PC-9 (cell line): ENCODE data around the gene TTC23. TPM values are rescaled to one million over a fixed set of nuclear protein-coding genes. Genes with fewer than 3 reads are reported as not detected.

Experiments
- BruUV-seq: library from RNA; stranded (reverse); fragments of 400-500 nt; replicated peaks from 2 replicates; lab custom pipeline; 2021; lab: Mats Ljungman, UMichigan
- CTCF ChIA-PET: fragments of 300-600 bp; sonication (Branson Sonifier 250); formaldehyde crosslinking; loops from one replicate; lab custom pipeline; 2022; ENCODE audit warnings: antibody characterized with exemption; lab: Charles Lee
- POLR2A ChIA-PET: fragments of 300-600 bp; sonication (Branson Sonifier 250); formaldehyde crosslinking; loops from one replicate; lab custom pipeline; 2022; ENCODE audit warnings: antibody characterized with exemption; ENCODE audit not compliant: unreplicated experiment; lab: Charles Lee
- DNase-seq, 2 experiments: peaks; one replicate each; pipeline versions ENCODE4 v3.0.0 to v3.0.0-alpha.2; 2015 to 2022; ENCODE audit warnings: mixed read lengths in 1 of 2
- H2AFZ ChIP-seq: fragments of 200-600 bp; sonication (generic); 2 replicates; pipeline ENCODE4 v1.8.1; 2017; ENCODE audit warnings: antibody characterized with exemption
- H3F3A ChIP-seq: fragments of 200-600 bp; sonication (generic); 2 replicates; pipeline ENCODE4 v1.8.1; 2017; ENCODE audit warnings: antibody characterized with exemption, mild to moderate bottlenecking, low read depth; ENCODE audit not compliant: insufficient read depth
- H3K27ac ChIP-seq: fragments of 200-600 bp; sonication (generic); 2 replicates; pipeline ENCODE4 v1.6.1; 2016; ENCODE audit warnings: mixed run types
- H3K27me3 ChIP-seq: fragments of 200-600 bp; sonication (generic); 2 replicates; pipeline ENCODE4 v1.6.1; 2016; ENCODE audit warnings: low read depth, mixed run types; ENCODE audit not compliant: insufficient read depth
- H3K36me3 ChIP-seq: fragments of 200-600 bp; sonication (generic); 2 replicates; pipeline ENCODE4 v1.6.1; 2016; ENCODE audit warnings: low read depth, mixed run types
- H3K4me1 ChIP-seq: fragments of 200-600 bp; sonication (generic); replicated peaks from 2 replicates; pipeline ENCODE4 v1.6.1; 2016; ENCODE audit warnings: mixed run types; ENCODE audit not compliant: insufficient read depth
- H3K4me2 ChIP-seq: fragments of 200-600 bp; sonication (generic); 2 replicates; pipeline ENCODE4 v1.6.1; 2017; ENCODE audit warnings: mixed run types
- H3K4me3 ChIP-seq: fragments of 200-600 bp; sonication (generic); 2 replicates; pipeline ENCODE4 v1.6.1; 2016; ENCODE audit warnings: mixed run types
- H3K79me2 ChIP-seq: fragments of 200-600 bp; sonication (generic); 2 replicates; pipeline ENCODE4 v1.6.1; 2017; ENCODE audit warnings: low read depth, mixed run types
- H3K9me2 ChIP-seq: fragments of 200-600 bp; sonication (generic); 2 replicates; pipeline ENCODE4 v1.8.1; 2017; ENCODE audit warnings: mild to moderate bottlenecking; ENCODE audit not compliant: insufficient read depth
- H3K9me3 ChIP-seq: fragments of 200-600 bp; sonication (generic); 2 replicates; pipeline ENCODE4 v1.8.1; 2016; ENCODE audit warnings: low read depth; ENCODE audit not compliant: insufficient read depth
- H4K20me1 ChIP-seq: fragments of 200-600 bp; sonication (generic); 2 replicates; pipeline ENCODE4 v1.8.1; 2017; ENCODE audit not compliant: insufficient read depth
- EZH2 ChIP-seq: fragments of 200-600 bp; sonication (generic); IDR thresholded peaks from 2 replicates; pipeline ENCODE4 v1.8.0; 2017; ENCODE audit warnings: antibody characterized with exemption, low read depth
- intact Hi-C: fragments of 100-400 bp; cut with micrococcal nuclease; formaldehyde crosslinking; loops from one replicate; pipeline ENCODE4 v1.10.0; 2022; ENCODE audit not compliant: unreplicated experiment
- total RNA-seq: library from RNA; stranded (reverse); gene quantifications from 2 replicates; pipeline ENCODE4 v1.2.3, GENCODE V29; 2021
- TF ChIP-seq, protein P1 (sequence below): fragments of 200-600 bp; sonication (generic); conservative IDR thresholded peaks from 2 replicates; pipeline ENCODE4 v1.6.1; 2017; ENCODE audit warnings: mixed run types, antibody characterized with exemption, mild to moderate bottlenecking, moderate library complexity

TTC23 gene
- total RNA-seq, 1 experiment from 2014 or later: 18.4 TPM

DNA sequence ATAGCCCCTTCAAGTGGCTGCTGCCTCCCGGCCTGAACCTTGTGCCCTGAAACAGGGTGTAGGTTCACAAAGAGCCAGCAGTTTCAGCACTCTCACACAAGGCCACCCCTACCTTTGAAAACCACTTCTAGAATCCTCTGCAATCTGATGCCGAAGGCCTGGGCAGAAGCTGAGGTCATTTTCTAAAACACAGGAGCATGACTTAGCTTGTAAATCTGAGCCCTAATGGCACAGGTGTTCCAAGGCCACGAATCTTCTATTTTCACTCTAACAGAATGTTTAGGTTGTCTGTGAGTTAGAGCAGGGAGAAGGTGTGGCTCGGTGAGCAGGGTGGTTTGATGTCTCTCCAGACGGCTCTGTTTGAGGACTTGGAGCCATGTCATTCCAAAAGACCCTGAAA, 82.2 kb downstream of the TTC23 start:
- Histone ChIP-seq H3K9me2 (no peaks in the 10 kb centered on the region), H3K9me3 (no peaks in the 10 kb centered on the region), H3K27ac (no peak overlapping the region), H4K20me1 (no peaks in the 10 kb centered on the region), H3K36me3 (no peaks in the 10 kb centered on the region), H3F3A (no peaks in the 10 kb centered on the region), H3K79me2 (no peaks in the 10 kb centered on the region), H2AFZ (no peak overlapping the region), H3K4me1 (no peaks in the 10 kb centered on the region), H3K4me3 (no peak overlapping the region), H3K27me3 (no peaks in the 10 kb centered on the region), H3K4me2 (no peak overlapping the region)
- no TSS peak for BruUV-seq
- no peak for DNase-seq
- ChIA-PET POLR2A (no interaction called here), CTCF (no interaction called here)
- no peak for TF ChIP-seq EZH2
- TF ChIP-seq, protein P1, sequence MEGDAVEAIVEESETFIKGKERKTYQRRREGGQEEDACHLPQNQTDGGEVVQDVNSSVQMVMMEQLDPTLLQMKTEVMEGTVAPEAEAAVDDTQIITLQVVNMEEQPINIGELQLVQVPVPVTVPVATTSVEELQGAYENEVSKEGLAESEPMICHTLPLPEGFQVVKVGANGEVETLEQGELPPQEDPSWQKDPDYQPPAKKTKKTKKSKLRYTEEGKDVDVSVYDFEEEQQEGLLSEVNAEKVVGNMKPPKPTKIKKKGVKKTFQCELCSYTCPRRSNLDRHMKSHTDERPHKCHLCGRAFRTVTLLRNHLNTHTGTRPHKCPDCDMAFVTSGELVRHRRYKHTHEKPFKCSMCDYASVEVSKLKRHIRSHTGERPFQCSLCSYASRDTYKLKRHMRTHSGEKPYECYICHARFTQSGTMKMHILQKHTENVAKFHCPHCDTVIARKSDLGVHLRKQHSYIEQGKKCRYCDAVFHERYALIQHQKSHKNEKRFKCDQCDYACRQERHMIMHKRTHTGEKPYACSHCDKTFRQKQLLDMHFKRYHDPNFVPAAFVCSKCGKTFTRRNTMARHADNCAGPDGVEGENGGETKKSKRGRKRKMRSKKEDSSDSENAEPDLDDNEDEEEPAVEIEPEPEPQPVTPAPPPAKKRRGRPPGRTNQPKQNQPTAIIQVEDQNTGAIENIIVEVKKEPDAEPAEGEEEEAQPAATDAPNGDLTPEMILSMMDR: no peak
- intact Hi-C loops: no loop called here

DNA sequence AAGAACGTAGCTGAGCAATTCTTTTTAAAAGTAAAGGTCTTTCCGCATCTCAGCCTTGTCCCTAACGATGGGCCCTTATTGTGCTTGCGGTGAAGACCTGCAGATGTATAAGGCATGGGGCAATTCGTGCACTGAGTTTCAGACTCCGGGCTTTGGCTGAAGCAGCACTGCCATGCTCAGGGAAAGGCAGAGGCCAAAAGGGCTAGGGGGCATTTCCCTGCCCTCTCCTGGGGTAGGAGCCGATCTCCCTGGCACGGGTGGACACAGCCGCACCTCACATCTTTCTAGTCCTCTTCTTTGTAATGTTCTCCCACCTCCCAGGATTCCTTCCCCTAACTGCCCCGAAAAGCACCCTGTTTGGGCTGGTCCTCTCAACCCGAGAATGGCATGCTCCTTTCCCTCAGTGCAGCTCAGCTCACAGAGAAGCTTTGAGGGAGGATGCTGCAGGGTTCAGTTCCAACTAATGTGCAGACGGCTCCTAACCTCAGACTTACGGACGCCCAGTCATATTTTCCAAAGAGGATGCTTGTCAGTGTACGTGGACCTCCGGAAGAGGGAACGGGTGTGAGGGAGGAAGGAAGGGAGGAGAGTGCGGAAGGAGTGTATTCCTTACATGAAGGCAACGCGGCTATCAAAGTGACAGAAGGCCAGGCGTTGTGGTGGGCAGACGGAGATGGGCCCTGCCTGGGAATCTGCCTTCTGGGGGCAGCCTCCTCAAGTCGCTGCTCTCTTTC, 83.3 kb downstream of the TTC23 start:
- Histone ChIP-seq H3K4me3 (no peak overlapping the region), H3K27ac (no peak overlapping the region), H2AFZ (no peak overlapping the region), H3K36me3 (0 out of 2 replicates have a peak, but pooled peaks cover 4% of the 10 kb centered on the region), H3K9me2 (no peaks in the 10 kb centered on the region), H3K9me3 (no peaks in the 10 kb centered on the region), H4K20me1 (no peaks in the 10 kb centered on the region), H3K79me2 (no peaks in the 10 kb centered on the region), H3K4me2 (no peak overlapping the region), H3K27me3 (no peaks in the 10 kb centered on the region), H3F3A (no peaks in the 10 kb centered on the region), H3K4me1 (no peaks in the 10 kb centered on the region)
- POLR2A ChIA-PET: interaction anchor here (0.6 kb wide), 1 partner anchor 19 kb away, joined by 15 read pairs; no protein-coding TSS in a partner anchor
- CTCF ChIA-PET: no interaction called here
- BruUV-seq: no TSS peak
- no peak for DNase-seq
- intact Hi-C loops: no loop called here
- no peak for TF ChIP-seq EZH2
- TF ChIP-seq, protein P1: no peak

DNA sequence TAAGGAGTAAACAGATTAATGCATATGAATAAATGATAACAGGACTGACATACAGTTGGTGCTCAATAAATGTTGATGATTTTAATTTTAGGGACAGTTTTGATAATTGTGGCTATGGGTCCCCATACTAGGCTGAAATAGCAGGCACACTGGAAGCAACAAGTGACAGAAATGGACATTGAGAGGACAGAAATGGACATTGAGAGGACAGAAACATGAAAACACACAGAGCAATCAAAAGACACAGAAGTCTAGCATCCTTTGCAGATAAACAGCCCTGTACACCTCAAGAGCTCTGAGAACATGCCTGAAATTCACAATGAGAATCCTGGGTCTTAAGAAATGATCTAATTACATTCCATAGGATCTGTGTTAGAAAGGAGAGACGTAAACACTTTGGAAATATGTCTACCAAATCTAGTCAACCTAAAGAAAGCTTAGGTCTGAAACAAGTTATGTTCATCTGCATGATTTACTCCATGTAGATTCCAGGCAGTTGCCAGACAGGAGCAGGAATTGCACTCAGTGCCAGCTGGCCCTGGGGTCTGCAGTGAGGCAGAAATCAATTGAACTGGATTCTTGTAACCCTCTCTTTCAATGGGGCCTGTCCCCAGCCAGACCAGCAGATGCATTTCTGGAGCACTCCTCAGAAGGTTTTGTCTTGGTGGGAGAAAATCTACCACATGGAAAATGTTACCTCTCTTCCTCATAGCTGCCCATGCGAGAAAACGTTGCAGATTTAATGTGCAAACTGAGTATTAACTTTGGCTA, 84.2 kb downstream of the TTC23 start:
- Histone ChIP-seq H3F3A (no peaks in the 10 kb centered on the region), H3K36me3 (0 out of 2 replicates have a peak, but pooled peaks cover 4% of the 10 kb centered on the region), H4K20me1 (no peaks in the 10 kb centered on the region), H2AFZ (no peak overlapping the region), H3K27me3 (no peaks in the 10 kb centered on the region), H3K4me3 (no peak overlapping the region), H3K9me3 (no peaks in the 10 kb centered on the region), H3K79me2 (no peaks in the 10 kb centered on the region), H3K9me2 (no peaks in the 10 kb centered on the region), H3K4me1 (no peaks in the 10 kb centered on the region), H3K4me2 (no peak overlapping the region), H3K27ac (no peak overlapping the region)
- ChIA-PET POLR2A (no interaction called here), CTCF (no interaction called here)
- DNase-seq: no peak
- TF ChIP-seq, protein P1: no peak
- TF ChIP-seq EZH2: no peak
- intact Hi-C loops: no loop called here
- BruUV-seq: no TSS peak
